Panc1 (cell line): Measurements from ENCODE around the gene ADAMTS9. TPM values are rescaled to one million over a fixed set of nuclear protein-coding genes. Genes with fewer than 3 reads are reported as not detected.

Experiments
- ATAC-seq: fragments of 200-7000 bp; cut with Tn5 transposase; 2 replicates; pipeline ENCODE4 v1.9.1; 2020; ENCODE audit warnings: mild to moderate bottlenecking, moderate library complexity
- BruUV-seq: library from RNA; stranded (reverse); fragments of 400-500 nt; replicated peaks from 2 replicates; lab custom pipeline; 2021; lab: Mats Ljungman, UMichigan
- CTCF ChIA-PET: fragments of 300-600 bp; sonication (Branson Sonifier 250); formaldehyde crosslinking; loops from one replicate; lab custom pipeline; 2022; ENCODE audit warnings: antibody characterized with exemption; lab: Charles Lee
- POLR2A ChIA-PET: fragments of 300-600 bp; sonication (Branson Sonifier 250); formaldehyde crosslinking; loops from one replicate; lab custom pipeline; 2022; ENCODE audit warnings: antibody characterized with exemption; lab: Charles Lee
- DNase-seq: peaks from one replicate; pipeline ENCODE4 v3.0.0-alpha.2; 2010; ENCODE audit warnings: low read depth, low spot score
- H3K27ac ChIP-seq: 2 replicates; pipeline ENCODE4 v1.5.1; 2011; ENCODE audit warnings: mild to moderate bottlenecking, low read length, inconsistent platforms
- H3K27me3 ChIP-seq: fragments of 200-500 bp; sonication (Bioruptor generic); 2 replicates; pipeline ENCODE4 v1.6.0; 2014; ENCODE audit warnings: low read length, inconsistent platforms; ENCODE audit not compliant: control insufficient read depth, insufficient read depth
- H3K36me3 ChIP-seq: fragments of 200-500 bp; sonication (Bioruptor generic); 2 replicates; pipeline ENCODE4 v1.5.1; 2014; ENCODE audit warnings: inconsistent platforms, mild to moderate bottlenecking, low read length, moderate library complexity; ENCODE audit not compliant: control insufficient read depth, insufficient read depth
- H3K4me1 ChIP-seq: 2 replicates; pipeline ENCODE4 v1.5.1; 2011; ENCODE audit warnings: inconsistent platforms, mild to moderate bottlenecking, low read length, moderate library complexity; ENCODE audit not compliant: control insufficient read depth, insufficient read depth
- H3K4me3 ChIP-seq, 2 experiments: 2 replicates each; pipeline ENCODE4 v1.5.1; 2011 to 2012; ENCODE audit warnings: low read depth in 2 of 2, low read length in 2 of 2, mild to moderate bottlenecking in 2 of 2, inconsistent platforms in 1 of 2, moderate library complexity in 1 of 2
- H3K9me3 ChIP-seq: fragments of 200-500 bp; sonication (Bioruptor generic); 2 replicates; pipeline ENCODE4 v1.5.1; 2014; ENCODE audit warnings: low read depth, mild to moderate bottlenecking, inconsistent platforms, low read length, moderate library complexity; ENCODE audit not compliant: control insufficient read depth, insufficient read depth
- POLR2AphosphoS5 ChIP-seq: IDR thresholded peaks from 2 replicates; pipeline ENCODE4 v1.6.1; 2012; ENCODE audit warnings: mild to moderate bottlenecking, low read depth, low read length, moderate library complexity
- REST ChIP-seq, 2 experiments: IDR thresholded peaks; 2 replicates each; pipeline ENCODE4 v1.6.1; 2011 to 2012; ENCODE audit warnings: low read depth in 2 of 2, control low read depth in 1 of 2, low read length in 1 of 2, mild to moderate bottlenecking in 1 of 2, moderate library complexity in 1 of 2; ENCODE audit not compliant: insufficient read depth in 1 of 2
- SIN3A ChIP-seq: IDR thresholded peaks from 2 replicates; pipeline ENCODE4 v1.6.1; 2012; ENCODE audit warnings: low read depth, mild to moderate bottlenecking, low read length, moderate library complexity, borderline replicate concordance; ENCODE audit not compliant: insufficient read depth
- TCF7L2 ChIP-seq: IDR thresholded peaks from 2 replicates; pipeline ENCODE4 v1.6.1; 2011; ENCODE audit warnings: mild to moderate bottlenecking, low read depth, low read length, inconsistent platforms
- in situ Hi-C: cut with HindIII; loops from 2 replicates; pipeline ENCODE4 v1.10.0; 2016; ENCODE audit warnings: low sequenced_read_pairs, low pct_unique_long_range_greater_than_20kb
- intact Hi-C: fragments of 100-400 bp; cut with micrococcal nuclease; formaldehyde crosslinking; loops from one replicate; pipeline ENCODE4 v1.10.0; 2022; ENCODE audit not compliant: unreplicated experiment
- total RNA-seq: library from RNA; stranded (reverse); gene quantifications from one replicate; pipeline ENCODE4 v1.2.1, GENCODE V29; 2021; ENCODE audit not compliant: unreplicated experiment
- TF ChIP-seq, protein P1 (sequence below): fragments of 450-650 bp; IDR thresholded peaks from 2 replicates; pipeline ENCODE4 v1.5.1; 2017; ENCODE audit warnings: mild to moderate bottlenecking

Gene ADAMTS9
- total RNA-seq, 1 experiment from 2014 or later, result 0.05 TPM

DNA sequence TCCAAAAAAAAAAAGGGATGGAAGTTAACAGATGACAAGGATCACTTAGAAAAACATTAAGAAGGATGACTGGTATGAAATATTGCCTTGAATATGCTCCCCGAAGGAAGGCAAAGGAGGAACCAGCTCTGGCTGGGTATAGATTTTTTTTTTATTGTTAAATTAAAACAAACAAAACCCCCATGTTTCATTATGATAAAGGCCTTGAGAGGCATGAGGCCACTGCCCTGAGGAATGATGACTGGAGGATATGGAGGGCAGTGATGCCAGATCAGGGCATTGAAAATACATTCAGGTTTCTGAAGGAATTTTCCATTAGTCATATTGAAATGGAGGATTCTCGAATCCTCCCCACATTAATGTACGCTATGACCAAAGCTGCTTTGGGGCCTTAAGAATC lies 120.9 kb downstream of the ADAMTS9 start:
- Histone ChIP-seq H3K9me3 (no peaks in the 10 kb centered on the region), H3K27ac (no peak overlapping the region), H3K36me3 (no peaks in the 10 kb centered on the region), H3K4me3 (no peak overlapping the region), H3K4me1 (no peaks in the 10 kb centered on the region), H3K27me3 (peaks cover 2% of the 10 kb centered on the region; the same call in 1 of the 2 replicates)
- ATAC-seq (no peak), DNase-seq (no peak)
- intact Hi-C loops, result no loop called here
- in situ Hi-C loops, result no loop called here
- no TSS peak for BruUV-seq
- POLR2A ChIA-PET, result no interaction called here
- TF ChIP-seq SIN3A (no peak), REST (IDR thresholded peaks at IDR 0.05; ENCODE audit: insufficient read depth in 1 of 2, low read depth in 2 of 2, low read length in 1 of 2) (no peak)
- CTCF ChIA-PET, result no interaction called here

DNA sequence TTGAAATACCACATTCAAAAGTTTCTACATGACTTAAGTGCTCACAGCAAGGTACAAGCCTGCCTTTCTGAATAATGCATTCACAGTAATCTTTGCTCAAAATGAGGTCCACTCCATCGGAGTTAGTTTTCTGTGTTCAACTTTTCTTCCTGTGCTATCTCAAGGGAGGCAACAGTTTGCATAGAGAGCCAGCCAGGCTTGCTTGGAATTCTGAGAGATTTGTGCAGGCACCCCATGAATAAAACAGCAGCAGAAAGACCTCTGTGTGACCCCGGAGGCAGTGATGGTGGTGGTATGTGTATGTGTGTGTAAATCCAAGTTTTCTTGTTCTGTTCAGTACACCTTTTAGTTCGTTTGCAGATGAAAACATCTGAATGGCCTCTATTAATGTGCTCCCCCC lies 124.0 kb downstream of the ADAMTS9 start:
- ATAC-seq (no peak), DNase-seq (no peak)
- ChIA-PET CTCF (no interaction called here), POLR2A (no interaction called here)
- Histone ChIP-seq H3K36me3 (no peaks in the 10 kb centered on the region), H3K27ac (no peak overlapping the region), H3K9me3 (no peaks in the 10 kb centered on the region), H3K4me1 (no peaks in the 10 kb centered on the region), H3K4me3 (no peak overlapping the region), H3K27me3 (peaks cover 2% of the 10 kb centered on the region; the same call in 1 of the 2 replicates)
- TF ChIP-seq REST (IDR thresholded peaks at IDR 0.05; ENCODE audit: insufficient read depth in 1 of 2, low read depth in 2 of 2, low read length in 1 of 2), result no peak
- TF ChIP-seq TCF7L2, result no peak
- TF ChIP-seq POLR2AphosphoS5, result no peak
- TF ChIP-seq, protein P1, sequence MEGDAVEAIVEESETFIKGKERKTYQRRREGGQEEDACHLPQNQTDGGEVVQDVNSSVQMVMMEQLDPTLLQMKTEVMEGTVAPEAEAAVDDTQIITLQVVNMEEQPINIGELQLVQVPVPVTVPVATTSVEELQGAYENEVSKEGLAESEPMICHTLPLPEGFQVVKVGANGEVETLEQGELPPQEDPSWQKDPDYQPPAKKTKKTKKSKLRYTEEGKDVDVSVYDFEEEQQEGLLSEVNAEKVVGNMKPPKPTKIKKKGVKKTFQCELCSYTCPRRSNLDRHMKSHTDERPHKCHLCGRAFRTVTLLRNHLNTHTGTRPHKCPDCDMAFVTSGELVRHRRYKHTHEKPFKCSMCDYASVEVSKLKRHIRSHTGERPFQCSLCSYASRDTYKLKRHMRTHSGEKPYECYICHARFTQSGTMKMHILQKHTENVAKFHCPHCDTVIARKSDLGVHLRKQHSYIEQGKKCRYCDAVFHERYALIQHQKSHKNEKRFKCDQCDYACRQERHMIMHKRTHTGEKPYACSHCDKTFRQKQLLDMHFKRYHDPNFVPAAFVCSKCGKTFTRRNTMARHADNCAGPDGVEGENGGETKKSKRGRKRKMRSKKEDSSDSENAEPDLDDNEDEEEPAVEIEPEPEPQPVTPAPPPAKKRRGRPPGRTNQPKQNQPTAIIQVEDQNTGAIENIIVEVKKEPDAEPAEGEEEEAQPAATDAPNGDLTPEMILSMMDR, result no peak
- no TSS peak for BruUV-seq
- intact Hi-C loops, result no loop called here
- in situ Hi-C loops, result no loop called here
